HG02943 (cell line): ENCODE measurements around the gene STX18.

Experiments used
- ATAC-seq: cut with Tn5 transposase; IDR thresholded peaks from one replicate; pipeline ENCODE4 v1.9.1; 2021; ENCODE audit warnings: mild to moderate bottlenecking, low read depth, moderate library complexity; ENCODE audit not compliant: unreplicated experiment

The STX18 gene

DNA sequence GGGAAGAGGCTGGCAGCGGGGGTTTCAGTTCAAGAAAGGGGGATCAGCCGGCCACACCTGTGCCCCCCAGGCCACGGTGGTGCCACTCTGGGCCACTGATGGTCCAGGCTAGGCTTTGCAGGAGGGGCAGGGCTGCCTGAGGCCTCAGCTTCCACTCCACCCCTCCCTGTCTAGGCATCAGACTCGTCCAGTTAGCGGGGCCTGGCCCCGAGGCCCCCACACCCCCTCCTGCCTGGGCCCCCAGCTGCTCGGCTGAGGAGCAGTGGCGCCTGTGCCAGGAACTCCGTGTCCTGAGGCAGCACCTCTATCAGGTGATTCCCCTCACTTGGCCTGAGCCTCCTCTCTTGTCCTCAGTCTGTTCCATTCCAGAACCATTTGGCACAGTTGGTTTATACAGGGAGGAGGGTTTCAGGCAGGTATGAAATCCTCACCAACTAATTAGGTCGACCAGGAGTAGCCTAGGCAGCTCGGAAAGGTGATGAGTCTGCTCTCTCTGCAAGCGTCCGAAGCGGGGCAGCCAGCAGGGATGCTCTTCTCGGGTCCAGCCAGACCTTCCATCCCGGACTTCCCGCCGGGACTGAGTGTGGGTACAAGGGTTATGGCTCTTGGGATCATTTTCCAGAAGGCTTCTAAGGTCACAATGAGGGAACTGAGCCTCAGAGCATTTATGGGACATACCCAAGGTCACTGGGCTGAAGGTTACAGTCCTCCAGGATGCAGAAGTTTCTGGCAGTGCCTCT lies 152.8 kb downstream of the STX18 start:
- ATAC-seq, result no peak

DNA sequence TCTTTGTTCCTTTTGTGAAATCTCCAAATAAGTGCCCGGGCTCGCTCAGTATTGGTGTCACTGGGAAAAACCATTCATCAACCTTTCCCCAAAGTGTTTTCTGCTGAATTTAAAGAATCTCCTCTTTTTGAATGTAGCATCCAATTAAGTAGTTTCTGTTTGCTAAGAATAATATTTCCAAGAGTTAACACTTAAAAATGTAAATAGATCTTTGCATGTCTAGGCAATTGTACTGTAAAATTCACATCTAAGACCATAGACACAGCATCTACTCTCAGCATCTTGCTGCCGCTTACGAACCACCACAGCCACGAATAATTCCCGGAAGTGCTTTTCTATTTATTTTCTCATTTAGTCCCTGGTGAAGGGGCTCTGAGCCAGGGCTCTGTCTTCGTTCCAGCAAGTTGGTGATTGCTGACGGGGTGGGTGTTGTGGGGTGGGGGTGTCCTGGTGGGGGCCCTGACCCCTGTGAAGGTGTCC lies 153.5 kb downstream of the STX18 start:
- no peak for ATAC-seq

DNA sequence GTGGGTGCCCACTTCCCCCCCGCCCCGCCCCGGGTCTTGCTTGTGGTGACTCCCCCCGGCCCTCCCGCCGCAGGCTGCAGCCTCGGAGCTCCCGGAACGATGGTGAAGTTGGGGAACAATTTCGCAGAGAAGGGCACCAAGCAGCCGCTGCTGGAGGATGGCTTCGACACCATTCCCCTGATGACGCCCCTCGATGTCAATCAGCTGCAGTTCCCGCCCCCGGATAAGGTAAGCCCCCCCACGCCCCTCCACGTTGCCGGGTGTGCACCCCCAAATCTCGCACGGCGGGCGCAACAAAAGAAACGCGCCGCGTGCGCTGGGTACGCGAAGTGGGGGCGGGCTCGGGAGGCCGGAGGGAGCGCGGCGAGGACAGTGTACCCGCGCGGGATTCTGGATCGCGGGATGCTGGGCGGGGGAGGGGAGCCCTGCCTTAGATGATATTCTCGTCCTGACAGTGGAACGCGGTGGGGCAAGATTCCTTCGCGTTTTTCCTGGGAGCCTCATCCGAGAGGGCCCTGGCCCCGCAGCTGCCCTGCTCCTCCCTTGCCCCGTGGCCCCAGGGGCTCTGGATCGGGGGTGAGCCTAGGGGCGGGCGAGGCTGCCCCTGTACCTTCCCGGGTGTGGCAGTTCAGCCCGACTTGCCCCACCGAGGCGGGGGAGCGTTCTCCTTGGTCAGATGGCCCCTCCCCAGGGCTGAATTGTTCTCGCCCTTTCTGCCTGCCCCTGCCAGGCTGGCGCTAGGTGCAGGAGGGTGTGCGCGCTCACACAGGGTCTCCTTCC lies 154.1 kb downstream of the STX18 start:
- no peak for ATAC-seq

DNA sequence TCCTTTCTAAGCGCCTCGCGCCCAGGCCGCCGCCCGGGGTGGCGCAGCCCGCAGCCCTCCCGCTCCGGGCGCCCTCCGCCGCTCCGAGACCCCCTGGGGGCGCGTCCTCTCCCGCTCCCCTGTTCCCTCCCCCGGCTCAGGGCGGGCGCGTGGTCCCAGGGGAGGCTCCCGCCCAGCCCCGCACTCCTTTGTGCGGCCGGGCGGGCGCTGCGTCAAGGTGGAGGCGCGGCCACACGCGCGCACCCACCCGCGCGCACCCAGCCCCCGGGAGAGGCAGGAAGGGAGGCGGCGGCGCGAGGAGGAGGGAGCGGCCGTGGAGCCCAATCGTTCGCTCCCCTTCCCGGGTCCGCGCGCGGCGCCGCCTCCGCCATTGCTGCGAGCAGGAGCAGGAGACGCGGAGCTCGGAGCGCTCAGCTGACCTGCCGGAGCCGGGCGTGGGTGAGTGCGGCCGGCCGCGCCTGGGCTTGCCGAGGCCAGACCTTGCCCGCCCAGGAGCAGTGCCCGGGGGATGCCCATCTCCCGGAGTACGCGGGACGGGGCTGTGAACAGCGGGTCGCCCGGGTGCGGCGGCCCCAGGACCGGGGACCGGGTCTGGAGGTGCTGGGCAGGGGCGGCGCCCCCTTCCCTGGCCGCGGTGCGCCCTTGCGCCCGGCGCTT lies 155.0 kb downstream of the STX18 start, which contains the start of gene NSG1:
Gene NSG1 (plus strand): TSS at position 367 of the 657 bp plus-strand sequence. CDS start 528 bp downstream, outside the sequence.
- ATAC-seq, result no peak

DNA sequence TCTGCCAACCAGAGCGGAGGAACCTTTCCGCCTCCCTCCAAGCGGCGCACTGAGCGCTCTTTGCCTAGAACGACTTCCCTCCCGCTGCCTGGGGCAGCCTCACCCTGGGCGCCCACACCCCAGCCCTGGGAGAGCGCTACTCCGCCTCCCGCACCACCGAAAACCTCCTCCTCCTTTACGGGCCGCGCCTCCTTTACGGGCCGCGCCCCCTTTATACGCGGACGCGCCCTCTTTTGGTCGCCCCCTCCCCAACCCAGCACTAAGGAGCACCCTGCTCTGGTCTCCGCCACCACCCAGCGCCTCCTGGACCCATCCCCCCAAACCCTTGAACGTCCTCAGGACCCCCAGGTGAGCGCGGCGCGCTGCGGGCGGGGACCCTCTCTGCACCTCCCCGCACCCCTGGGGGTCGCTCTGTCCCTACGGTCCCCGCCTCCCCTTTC lies 155.5 kb downstream of the STX18 start:
- ATAC-seq, result no peak

DNA sequence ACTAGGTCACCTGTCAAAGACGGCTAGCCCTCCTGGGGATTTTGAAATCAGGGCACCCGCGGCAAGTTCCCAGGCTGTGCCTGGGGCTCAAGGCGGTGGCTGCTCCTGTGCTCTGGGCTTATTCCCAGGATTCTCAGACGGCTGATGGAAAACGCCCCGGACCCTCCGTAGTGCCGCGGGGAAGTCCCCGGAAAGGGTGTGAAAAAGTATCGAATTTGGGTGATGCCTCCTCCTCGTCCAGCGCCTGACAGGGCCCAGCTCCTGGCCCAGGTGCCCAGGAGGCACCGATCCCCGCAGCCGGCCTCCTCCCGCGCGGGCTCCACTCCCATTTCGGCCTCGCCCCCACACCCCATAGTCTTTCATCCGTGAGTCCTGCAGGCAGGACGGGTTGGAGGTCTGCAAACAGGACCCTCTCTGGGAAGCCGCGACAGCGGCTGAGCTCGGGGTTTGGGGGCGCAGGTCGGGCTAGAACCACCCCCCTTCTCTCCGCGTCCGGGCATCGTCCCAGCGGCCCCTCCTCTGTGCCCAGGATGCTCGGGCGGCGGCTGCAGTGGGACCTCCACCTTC lies 156.0 kb downstream of the STX18 start:
- no peak for ATAC-seq

DNA sequence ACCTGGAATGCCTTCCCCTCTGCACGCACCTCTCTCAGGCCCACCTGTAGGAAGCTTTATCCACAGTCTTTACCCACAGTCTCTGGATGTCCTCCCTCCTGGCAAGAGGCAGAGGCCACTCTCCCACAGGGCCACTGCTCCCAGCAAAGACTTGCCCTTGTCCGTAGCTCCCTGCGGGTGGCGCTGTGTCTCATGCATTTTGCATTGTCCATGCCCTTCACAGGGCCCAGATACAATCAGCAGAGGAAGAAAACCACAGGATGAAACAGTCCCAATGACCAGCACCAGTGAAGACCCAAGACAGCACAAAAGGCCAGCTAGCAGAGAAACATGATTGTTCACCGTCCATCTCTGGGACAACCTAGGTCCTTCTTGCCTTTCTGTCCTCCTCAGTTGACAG lies 157.0 kb downstream of the STX18 start:
- ATAC-seq, result no peak

DNA sequence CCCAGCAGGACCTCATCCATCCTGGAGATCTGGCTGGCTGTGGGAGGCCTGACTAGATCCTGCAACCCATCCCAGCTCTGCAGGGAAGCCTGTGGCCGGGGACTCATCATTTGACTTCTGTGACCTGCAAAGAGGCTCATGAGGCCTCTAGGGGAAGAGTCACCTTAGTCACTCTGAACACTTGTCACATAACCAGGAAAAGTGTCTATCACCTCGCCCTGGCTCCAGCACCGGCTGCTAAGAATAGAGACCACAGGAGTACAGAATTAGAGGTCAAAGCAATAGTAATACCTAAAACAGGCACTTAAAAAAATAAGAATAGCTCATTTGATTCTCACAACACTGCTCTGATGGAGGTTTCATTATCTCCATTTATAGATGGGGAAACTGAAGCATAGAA lies 158.8 kb downstream of the STX18 start:
- ATAC-seq, result no peak

DNA sequence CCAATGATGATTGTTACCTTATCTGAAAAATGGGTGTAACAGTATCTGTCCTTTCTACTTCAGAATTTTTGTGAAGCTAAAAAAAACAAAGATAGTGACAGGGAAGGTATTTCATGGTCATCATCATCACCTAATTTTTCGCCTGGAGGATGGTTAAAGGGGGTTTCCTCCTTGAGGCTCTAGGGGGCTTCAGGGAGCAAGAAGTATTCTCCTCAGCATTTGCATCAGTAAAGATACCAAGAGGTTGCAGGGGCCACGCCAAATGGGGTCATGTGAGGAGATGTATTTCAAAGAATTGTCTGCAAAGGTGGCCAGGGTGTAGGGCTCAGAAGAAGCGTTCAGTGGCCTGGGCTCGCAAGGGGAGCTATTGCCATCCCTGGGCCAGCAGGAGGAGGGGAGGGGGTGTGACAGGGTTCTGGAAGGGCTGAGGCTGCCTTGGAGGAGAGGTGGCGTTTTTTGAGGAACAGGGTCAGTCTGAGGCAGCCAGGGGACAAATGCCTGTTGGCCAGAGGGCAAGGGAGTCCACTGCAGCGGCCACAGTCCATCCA lies 162.2 kb downstream of the STX18 start:
- ATAC-seq, result no peak

DNA sequence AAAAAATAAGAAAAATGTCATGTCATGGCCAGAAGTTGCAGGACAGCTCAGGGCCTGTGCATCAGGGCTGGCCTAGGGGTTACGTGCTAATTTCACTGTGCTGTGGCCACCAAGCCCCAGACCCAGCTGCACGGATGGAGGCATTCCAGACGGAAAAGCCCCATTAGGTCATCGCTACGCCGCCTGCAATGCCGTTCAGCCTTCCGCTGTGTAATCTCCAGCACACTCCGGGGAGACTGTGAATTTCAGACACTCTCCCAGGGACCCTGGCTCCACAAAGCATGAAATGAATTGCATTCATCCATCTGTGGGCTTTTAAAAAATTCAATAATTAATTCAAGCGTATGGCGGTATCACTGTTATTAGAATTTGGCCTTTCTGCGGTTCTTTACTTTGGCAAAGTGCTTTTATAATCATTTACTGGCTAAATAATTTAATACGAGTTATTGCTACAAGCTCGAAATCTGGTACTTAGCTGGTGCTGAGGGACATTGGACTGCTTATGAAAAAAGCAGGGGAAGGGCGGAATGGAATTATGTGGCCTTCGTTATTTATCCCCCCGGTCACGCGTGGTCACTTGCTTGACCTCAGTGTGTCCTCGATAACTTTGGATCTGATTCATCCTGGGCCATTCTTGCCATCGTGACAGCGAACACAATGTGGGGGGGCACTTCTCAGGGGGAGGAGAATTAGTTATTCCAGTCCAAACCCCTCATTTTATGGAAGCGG lies 164.0 kb downstream of the STX18 start:
- no peak for ATAC-seq

DNA sequence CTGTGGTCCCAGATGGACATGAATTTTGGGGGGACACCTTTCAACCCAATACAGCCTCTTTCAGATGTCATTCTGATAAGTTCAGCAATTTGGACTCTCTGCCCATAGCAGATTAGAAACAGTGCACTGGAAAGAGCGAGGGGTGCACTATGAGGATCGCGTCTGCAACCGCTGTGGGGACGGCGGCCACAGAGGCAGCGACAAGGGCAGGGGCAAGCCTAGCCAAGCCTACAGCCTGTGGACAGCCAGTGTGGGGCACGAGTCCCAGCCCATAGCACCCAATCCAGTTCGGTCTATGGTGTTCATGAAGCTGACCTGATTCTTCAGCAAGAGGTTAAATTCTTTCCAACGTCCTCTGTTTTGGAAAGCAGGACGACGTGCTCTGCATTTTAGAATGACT lies 164.7 kb downstream of the STX18 start:
- no peak for ATAC-seq

DNA sequence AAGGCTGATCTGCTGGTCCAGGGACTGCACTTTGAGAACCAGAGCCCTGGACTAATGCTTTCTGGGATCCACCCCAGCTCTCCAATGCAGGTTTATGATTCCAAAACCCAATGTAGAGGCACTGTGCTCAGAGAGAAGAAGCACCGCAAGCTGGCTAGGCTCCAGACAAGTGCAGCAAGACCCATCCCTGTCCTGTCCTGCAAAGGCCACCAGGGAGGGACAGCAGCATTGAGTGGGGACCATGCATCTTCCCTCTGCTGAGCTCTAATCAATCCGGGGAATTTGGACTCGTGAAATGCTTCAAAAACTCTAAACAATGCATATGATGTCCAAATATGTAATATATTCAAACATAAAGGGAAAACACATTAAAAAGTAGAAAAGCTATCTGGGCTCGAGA lies 165.8 kb downstream of the STX18 start:
- ATAC-seq, result no peak

DNA sequence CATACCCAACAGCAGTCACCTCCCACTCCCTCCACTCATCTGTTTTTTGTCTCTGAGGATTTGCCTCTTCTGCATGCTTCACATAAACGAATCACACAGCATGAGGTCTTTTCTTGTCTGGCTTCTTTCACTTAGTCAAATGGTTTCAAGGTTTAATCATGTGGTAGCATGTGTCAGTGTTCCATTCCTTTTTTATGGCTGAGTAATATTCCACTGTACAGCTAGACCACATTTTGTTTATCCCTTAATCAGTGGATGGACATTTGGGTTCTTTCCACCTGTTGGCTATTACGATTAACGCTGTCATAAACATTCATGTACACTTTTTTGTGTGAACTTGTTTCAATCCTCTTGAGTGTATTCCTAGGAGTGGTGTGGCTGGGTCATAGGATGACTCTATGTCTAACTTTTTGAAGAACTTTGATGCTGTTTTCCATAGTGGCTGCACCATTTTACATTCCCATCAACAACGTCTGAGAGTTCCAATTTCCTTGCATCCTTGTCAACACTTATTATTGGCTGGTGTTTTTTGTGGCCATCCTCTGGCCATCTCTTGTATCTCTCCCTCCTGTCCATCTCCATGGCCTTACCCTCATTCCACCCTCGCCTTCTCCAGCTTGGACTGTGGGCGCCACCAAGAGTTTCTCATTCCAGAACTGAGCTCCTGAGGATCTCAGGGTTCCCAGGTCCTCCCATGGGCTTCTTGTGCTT lies 167.3 kb downstream of the STX18 start:
- no peak for ATAC-seq
